ENCODE data around the gene RAB7B.

RAB7B gene

GRCh38 chr1:205973377-205974232, 29.6 kb downstream of the RAB7B start:
- no peak for TF ChIP-seq CTCF (IDR thresholded peaks at IDR 0.05; ENCODE audit: insufficient read depth, missing control alignments)
- FAIRE-seq (no peak), DNase-seq (ENCODE audit: insufficient read length, low spot score) (no peak)

GRCh38 chr1:205972491-205973168, 30.6 kb downstream of the RAB7B start:
- DNase-seq (ENCODE audit: insufficient read length, low spot score) (no peak), FAIRE-seq (no peak)
- no peak for TF ChIP-seq CTCF (IDR thresholded peaks at IDR 0.05; ENCODE audit: insufficient read depth, missing control alignments)

- FAIRE-seq (no peak), DNase-seq (ENCODE audit: insufficient read length, low spot score) (no peak)
- TF ChIP-seq CTCF (IDR thresholded peaks at IDR 0.05; ENCODE audit: insufficient read depth, missing control alignments), result no peak
Observed at GRCh38 chr1:205972081-205972480, 31.1 kb downstream of the RAB7B start.

GRCh38 chr1:205971082-205971481, 32.1 kb downstream of the RAB7B start:
- DNase-seq (ENCODE audit: insufficient read length, low spot score) (no peak), FAIRE-seq (no peak)
- no peak for TF ChIP-seq CTCF (IDR thresholded peaks at IDR 0.05; ENCODE audit: insufficient read depth, missing control alignments)

GRCh38 chr1:205970486-205970885, 32.7 kb downstream of the RAB7B start:
- no peak for TF ChIP-seq CTCF (IDR thresholded peaks at IDR 0.05; ENCODE audit: insufficient read depth, missing control alignments)
- DNase-seq (ENCODE audit: insufficient read length, low spot score) (no peak), FAIRE-seq (no peak)

- TF ChIP-seq CTCF (IDR thresholded peaks at IDR 0.05; ENCODE audit: insufficient read depth, missing control alignments), result no peak
- DNase-seq (ENCODE audit: insufficient read length, low spot score) (no peak), FAIRE-seq (no peak)
Observed at GRCh38 chr1:205969229-205969628, 34.0 kb downstream of the RAB7B start.

Data from D721Med (cell line).